HG03060 (cell line): Measurements from ENCODE around the gene PKDREJ.

ENCODE experiments used
- ATAC-seq: cut with Tn5 transposase; IDR thresholded peaks from one replicate; pipeline ENCODE4 v1.9.1; 2021; ENCODE audit warnings: low read depth, moderate number of reproducible peaks; ENCODE audit not compliant: unreplicated experiment

PKDREJ gene

DNA sequence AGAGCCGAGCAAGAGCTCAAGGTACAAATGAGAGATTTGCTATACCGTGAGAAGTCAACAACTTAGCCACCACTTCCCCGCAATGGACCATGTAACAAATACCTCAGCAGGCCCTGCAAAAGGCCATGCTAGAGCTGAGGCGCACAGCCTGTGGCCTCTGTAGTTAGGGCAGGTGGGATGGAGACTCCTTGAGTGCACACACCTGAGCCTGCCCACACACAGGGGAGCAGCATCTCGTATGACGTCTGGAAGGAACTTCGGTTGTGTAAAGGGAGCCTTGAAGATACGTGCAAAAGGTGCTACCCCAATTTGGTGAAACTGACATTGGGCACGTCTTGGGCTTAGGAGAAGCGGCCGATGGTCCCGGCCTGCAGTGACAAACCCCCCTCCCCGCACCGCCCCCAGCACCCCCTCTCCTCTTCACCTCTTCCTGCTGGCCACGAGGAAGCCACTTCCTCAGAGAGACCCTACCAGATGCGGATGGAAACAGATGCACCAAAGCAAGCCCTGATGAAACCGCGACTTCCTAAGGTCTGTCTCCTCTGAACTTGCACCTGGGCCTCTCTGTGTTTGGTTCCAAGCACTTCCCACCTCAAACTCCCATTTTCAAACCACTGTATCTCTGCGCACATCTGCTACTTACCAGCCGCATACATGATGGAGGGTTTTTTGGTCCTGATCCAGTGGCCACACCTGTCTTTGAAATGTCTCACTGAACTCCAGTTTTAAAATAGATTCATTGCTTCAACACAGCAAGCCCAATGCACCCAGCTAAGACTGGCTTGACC is 23.7 kb downstream of the PKDREJ start:
- ATAC-seq: no peak

DNA sequence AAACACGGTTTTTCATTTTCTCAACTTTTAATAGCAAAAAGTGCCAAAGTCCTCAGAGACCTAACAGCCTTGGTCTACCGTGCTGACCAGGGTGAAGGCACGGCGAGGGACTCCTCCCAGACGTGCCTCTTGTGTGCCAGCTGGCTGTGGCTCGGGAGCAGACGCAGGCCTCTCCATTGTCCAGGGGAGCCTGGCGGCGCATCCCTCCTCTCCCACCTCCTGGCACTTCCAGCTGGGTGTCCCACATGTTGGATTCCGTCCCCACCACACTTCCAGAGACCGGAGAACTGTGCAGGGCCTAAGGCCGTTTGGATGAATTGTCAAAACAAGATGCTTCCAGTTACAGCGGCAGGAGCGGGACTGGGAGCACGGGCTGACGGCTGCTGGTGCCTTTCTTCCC is 24.6 kb downstream of the PKDREJ start:
- no peak for ATAC-seq

DNA sequence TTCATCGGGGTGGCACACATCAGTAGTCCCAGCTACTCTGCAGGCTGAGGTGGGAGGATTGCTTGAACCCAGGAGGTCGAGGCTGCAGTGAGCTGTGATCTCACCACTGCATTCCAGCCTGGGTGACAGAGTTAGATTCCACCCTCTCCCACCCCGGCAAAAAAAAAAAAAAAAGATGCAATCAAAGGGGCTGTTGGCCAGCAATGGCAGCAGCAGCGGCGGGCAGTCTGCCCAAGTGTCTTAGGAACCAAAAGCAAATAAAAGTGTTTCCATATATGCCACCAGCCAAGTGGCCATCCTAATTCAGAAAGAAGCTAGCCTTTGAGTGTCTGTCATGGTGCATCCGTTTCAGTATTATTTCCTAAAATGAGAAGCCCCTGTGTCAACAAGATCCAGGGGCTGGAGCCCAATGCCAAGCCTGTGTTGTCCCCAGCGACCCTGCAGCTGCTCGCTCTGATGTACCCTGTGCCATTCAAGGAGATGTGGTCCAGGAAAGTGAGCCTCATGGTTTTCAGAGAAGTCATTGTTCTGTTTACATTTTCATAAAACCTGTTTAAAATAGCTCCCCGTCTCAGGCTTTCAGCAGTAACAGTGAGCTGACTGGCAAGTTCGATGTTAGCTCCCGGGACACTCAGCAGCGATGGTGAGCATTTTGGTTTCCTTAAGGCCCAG is 25.6 kb downstream of the PKDREJ start:
- ATAC-seq: no peak

DNA sequence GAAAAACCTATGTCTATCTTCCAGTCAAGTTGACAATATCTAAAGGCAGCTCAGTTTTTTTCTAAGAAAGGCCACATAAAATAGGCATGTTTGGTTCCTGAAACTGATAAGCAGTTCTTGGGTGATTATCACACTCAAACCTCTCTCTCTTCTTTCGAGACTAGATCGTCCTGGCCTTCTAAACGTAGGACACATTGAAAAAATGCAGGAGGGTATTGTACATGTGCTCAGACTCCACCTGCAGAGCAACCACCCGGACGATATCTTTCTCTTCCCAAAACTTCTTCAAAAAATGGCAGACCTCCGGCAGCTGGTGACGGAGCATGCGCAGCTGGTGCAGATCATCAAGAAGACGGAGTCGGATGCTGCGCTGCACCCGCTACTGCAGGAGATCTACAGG is 28.2 kb downstream of the PKDREJ start:
- ATAC-seq: no peak

DNA sequence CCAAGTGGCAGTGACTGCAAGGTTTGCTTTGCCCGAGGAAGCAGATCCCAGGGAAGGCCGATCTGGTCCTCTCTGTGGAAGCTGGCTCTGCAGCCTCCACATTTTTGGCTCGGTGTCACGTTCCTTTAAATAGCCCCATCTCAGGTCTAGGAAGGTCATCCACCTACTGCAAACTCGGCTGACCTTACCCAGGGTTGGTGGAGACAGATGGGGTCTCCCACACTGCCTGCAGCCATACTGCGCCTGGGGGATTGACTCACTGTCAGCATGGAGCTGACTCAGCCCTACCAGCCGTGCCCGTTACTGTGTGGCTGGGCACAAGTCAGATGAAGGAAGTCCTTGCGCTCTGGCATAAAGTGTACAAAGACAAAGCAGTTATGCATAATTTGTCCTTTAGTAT is 29.9 kb downstream of the PKDREJ start:
- ATAC-seq: no peak

DNA sequence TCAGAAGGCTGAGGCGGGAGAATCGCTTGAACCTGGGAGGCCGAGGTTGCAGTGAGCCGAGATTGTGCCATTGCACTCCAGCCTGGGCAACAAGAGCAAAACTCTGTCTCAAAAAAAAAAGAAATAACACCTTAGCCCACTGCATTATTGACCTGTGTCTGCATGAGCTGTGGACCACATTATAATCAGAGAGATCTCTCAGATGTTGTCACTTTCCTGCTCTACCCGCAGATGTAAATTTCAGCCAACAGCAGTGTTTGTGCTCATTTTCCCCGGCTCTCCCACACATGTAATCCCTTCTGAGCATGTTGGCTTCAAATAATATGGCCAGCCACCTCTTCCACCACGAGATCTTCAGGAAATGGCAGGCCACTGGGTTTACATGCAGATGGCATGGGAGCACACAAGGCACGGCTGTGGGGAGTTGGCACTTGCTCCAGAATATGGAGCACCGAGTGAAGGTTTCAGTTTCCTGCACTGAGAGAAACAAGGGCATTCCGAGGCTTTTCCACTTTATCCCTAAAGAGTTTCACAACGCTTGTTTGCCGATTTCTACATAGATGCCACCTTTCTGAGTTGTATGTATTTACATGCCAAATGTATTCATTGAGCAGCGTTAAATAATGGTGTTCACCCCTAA is 32.8 kb downstream of the PKDREJ start:
- no peak for ATAC-seq

DNA sequence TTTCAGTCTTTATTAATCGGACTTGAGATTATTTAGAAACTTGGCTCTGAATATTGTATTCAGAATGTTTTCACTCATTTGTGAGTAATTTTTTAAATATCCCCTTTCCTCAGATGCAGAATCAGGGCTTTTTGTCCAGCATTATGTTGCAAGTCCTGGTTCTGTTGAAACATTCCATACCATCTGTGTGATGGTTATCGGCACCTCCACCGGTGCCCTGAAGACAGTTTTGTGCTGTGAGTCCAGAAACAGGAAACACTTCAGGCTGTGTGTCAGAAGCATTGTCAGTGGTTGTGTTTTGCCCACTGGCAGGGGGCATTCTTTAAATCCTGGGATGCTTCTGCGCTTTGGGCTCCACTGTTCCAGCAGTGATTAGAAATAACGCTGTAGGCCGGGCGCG is 33.4 kb downstream of the PKDREJ start:
- no peak for ATAC-seq

DNA sequence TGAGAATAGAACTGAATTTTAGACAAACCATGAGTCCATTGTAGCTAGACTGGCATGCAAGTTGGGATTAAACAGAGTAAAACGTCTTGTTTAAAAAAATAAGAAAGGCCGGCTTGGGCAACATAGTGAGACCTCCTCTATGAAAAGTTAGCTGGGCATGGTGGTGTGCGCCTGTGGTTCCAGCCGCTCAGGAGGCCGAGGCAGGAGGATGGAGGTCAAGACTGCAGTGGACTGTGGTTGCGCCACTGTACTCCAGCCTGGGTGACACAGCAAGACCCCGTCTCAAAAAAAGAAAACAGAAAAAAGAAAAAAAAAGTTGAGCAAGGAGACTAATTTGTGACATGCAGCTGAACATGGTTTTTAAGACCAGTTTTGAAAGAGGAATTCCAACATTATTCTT is 36.6 kb downstream of the PKDREJ start:
- no peak for ATAC-seq

DNA sequence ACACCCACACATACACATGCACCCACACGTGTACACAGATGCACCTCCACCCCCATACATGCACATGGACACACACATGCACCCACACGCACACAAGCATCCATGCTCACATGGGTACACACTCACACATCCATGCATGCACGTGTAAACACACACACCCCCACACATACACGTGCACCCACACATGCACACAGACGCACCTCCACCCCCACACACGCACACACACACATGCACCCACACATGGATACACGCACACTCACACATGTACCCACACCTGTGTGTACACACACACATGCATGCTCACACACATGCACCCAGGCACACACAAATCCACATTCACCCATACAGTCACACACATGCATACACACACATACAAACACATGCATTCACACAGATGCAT is 37.5 kb downstream of the PKDREJ start:
- no peak for ATAC-seq

DNA sequence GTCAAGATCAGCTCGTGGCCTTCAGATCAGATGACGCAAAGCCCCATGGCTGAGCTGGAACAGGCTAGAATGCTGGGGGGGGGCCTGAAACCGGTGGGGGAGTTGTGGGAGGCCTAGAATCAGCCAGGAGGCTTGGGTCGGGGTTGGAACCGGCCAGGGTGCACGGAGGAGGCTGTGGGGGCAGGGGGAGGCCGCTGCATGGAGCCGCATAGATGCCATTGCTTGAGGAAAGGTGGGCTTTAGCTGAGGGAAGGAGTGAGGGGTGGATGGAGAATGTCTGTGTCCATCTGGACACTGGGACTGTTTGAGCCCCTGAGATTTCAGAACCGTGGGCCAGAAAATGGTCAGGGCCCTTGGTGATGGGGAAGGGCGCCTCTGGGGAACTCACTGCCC is 38.2 kb downstream of the PKDREJ start:
- no peak for ATAC-seq

DNA sequence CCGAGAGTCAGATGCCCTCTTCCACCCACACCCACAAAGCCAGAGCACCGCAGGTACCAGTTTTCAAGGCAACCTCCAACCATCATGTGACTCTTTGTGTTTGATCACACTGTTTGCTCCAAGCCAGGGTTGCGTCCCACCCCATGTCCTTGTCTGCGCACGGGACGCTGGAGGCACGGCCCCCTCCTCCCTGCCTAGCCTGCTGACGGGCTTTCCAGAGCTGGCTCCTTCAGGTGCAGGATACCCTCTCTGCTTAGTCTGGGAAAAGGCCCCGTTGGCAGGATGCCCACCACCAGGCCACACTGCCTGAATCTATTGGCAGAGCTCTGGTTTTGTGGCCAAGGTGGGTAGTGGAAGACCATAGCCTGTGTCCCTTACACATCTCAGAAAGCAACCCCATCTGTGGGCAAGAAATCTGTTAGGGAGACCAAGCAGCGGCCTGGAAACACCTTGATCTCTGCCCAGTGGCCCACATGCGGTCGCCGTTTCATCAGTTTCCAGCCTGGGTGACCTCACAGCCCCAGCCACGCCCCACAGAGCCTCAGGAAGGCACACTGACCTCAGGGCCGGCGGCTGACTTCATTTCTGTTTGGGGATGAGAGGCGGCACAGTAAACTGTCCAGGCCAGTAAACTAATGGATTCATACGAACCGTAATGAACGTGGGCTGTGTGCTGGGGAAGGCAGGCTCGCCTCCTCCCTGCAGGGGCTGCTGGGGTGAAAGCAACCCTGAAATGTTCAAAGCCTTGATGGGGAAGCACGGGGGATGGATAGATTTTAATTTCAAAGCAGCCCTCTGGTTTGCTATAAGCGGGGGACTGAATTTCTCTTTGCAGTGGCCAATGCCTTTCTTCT is 38.9 kb downstream of the PKDREJ start:
- ATAC-seq: no peak

DNA sequence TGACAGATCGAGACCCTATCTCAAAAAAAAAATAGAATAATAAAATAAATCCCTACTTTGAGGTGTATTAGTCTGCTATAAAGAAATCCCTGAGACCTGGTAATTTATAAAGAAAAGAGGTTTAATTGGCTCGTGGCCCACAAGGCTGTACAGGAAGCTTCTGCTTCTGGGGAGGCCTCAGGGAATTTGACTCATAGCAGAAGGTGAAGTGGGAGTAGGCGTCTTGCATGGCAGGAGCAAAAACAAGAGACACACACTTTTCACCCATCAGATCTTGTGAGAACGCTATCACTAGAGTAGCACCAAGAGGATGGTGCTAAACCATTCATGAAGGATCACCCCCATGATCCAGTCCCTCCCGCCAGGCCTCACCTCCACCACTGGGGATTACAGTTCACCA is 42.2 kb downstream of the PKDREJ start:
- ATAC-seq: no peak

DNA sequence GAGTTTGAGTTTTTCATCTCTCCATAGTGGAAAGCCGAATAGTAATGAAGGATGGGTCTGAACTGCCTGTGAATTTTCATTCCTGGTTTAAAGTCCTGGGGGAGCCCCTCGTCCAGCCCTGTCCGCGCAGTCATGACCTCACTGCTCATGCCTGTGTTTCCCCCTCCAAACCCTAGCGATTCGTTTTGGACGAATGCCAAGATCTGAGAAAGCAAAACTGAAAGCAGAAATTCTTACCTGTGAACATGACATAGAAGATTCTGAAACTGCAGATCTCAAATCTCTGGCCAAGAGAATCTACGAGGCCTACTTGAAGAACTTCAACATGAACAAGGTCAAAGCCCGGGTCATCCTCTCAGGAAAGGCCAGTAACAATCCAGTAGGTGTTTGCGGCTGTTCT is 43.5 kb downstream of the PKDREJ start:
- ATAC-seq: no peak

DNA sequence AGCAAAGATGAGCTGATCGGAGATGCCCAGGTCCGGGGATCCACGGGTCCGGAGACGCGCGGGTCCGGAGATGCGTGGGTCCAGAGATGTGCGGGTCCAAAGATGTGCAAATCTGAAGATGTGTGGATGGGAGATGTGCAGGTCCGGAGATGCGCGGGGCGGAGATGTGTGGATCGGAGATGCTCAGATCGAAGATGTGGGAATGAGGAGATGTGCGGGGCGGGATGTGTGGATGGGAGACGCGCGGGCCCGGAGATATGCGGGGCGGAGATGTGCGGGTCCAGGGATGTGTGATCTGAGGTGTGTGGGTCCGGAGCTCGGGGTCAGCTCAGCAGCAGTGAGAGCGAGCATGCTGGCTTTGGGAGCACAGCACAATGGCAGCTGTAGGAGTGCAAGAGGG is 48.5 kb downstream of the PKDREJ start:
- no peak for ATAC-seq

DNA sequence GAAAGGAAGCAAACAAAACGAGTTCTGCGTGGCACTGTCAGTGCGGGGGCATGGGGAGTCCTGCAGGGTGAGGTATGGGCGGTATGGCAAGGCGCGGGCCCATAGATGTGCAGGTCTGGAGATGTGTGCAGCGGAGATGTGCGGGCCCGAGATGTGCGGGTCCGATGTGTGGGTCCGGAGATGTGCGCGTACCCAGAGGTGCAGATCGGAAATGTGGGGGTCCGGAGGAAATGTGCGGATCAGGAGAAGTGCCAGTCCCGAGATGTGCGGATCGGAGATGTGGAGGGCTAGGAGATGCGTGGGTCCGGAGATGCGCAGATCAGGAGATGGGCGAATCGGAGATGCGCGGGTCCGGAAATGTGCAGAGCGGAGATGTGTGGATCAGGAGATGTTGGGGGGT is 49.0 kb downstream of the PKDREJ start:
- no peak for ATAC-seq

DNA sequence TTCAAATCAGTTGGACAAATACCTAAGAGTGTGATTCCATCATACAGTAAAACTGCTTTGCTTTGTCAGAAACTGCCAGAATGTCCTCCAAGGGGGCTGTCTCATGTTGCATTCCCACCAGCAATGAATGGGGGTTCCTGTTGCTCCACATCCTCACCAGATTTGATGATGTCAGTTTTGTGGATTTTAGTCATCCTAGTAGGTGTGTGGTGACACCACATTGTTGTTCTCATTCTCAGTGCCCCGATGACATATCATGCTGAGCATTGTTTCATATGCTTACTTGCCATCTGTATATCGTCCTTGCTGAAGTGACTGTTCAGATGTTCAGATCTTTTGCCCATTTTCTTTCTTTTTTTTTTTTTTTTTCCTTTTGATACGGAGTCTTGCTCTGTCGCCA is 50.1 kb downstream of the PKDREJ start:
- no peak for ATAC-seq

DNA sequence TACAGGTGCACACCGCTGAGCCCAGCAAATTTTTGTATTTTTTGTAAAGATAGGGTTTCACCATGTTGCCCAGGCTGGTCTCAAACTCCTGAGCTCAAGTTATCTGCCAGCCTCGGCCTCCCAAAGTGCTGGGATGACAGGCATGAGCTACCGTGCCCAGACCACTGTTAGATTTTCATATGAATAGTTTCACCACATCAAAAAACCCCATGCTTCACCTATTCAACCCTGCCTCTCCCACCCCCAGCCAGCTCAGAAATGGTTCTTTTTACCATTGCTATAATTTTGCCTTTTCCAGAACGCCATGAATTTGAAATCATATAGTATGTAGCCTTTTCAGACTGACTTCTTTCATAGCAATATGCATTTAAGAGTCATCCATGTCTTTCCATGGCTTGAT is 50.9 kb downstream of the PKDREJ start:
- ATAC-seq: no peak

DNA sequence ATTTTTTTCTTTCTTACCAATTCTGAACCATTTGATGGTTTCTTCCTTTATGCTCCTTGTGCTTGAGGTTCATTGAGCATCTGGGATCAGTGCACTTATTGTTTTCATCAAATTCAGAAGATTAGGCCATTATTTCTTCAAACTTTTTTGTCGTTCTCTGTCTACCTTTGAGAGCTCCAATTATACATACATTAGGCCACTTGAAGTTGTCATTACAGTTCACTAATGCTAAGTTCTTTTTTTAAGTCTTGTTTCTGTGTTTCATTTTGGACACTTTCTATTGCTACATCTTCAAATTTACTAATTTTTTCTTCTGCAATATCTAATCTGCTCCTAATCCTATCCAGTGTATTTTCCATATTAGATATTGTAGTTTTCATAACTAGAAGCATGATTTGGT is 53.9 kb downstream of the PKDREJ start:
- no peak for ATAC-seq
